ENCODE results near the gene GJB2.

Gene GJB2

GRCh38 chr13:20191311-20192157 lies 1.2 kb downstream of the GJB2 start:
- H3K4me3 ChIP-seq (ENCODE audit: low read length): peak overlapping the region; percentile 49
- no peak overlapping the region for H3K9ac ChIP-seq (ENCODE audit: low read depth, low read length)
- H3K4me2 ChIP-seq (ENCODE audit: low read length): peak overlapping the region; percentile 85
- H3K9me3 ChIP-seq (replicated peaks; ENCODE audit: low read length): no peaks in the 10 kb centered on the region
- H3K27me3 ChIP-seq (ENCODE audit: control insufficient read depth, insufficient read depth, low read length): peaks cover 70% of the 10 kb centered on the region
- H3K4me1 ChIP-seq (ENCODE audit: control insufficient read depth, insufficient read depth, low read length): peaks cover 7% of the 10 kb centered on the region
- H3K36me3 ChIP-seq (ENCODE audit: insufficient read depth, low read length): no peaks in the 10 kb centered on the region

GRCh38 chr13:20190481-20191310 lies 2.0 kb downstream of the GJB2 start:
- no peak overlapping the region for H3K9ac ChIP-seq (ENCODE audit: low read depth, low read length)
- H3K27me3 ChIP-seq (ENCODE audit: control insufficient read depth, insufficient read depth, low read length): peaks cover 62% of the 10 kb centered on the region
- no peak overlapping the region for H3K4me3 ChIP-seq (ENCODE audit: low read length)
- no peaks in the 10 kb centered on the region for H3K36me3 ChIP-seq (ENCODE audit: insufficient read depth, low read length)
- H3K4me1 ChIP-seq (ENCODE audit: control insufficient read depth, insufficient read depth, low read length): peaks cover 7% of the 10 kb centered on the region
- H3K4me2 ChIP-seq (ENCODE audit: low read length): no peak overlapping the region
- no peaks in the 10 kb centered on the region for H3K9me3 ChIP-seq (replicated peaks; ENCODE audit: low read length)

- peaks cover 7% of the 10 kb centered on the region for H3K4me1 ChIP-seq (ENCODE audit: control insufficient read depth, insufficient read depth, low read length)
- no peaks in the 10 kb centered on the region for H3K9me3 ChIP-seq (replicated peaks; ENCODE audit: low read length)
- no peak overlapping the region for H3K4me3 ChIP-seq (ENCODE audit: low read length)
- H3K4me2 ChIP-seq (ENCODE audit: low read length): no peak overlapping the region
- no peaks in the 10 kb centered on the region for H3K36me3 ChIP-seq (ENCODE audit: insufficient read depth, low read length)
- H3K9ac ChIP-seq (ENCODE audit: low read depth, low read length): no peak overlapping the region
- peaks cover 60% of the 10 kb centered on the region for H3K27me3 ChIP-seq (ENCODE audit: control insufficient read depth, insufficient read depth, low read length)
These were observed 2.7 kb downstream of the GJB2 start for GRCh38 chr13:20190076-20190475.

- Histone ChIP-seq H3K9me3 (replicated peaks; ENCODE audit: low read length) (no peaks in the 10 kb centered on the region), H3K4me3 (ENCODE audit: low read length) (no peak overlapping the region), H3K27me3 (ENCODE audit: control insufficient read depth, insufficient read depth, low read length) (peaks cover 55% of the 10 kb centered on the region), H3K36me3 (ENCODE audit: insufficient read depth, low read length) (no peaks in the 10 kb centered on the region), H3K9ac (ENCODE audit: low read depth, low read length) (no peak overlapping the region), H3K4me2 (ENCODE audit: low read length) (no peak overlapping the region), H3K4me1 (ENCODE audit: control insufficient read depth, insufficient read depth, low read length) (peaks cover 7% of the 10 kb centered on the region)
These were observed 3.8 kb downstream of the GJB2 start for GRCh38 chr13:20188667-20189553.

- Histone ChIP-seq H3K27me3 (ENCODE audit: control insufficient read depth, insufficient read depth, low read length) (peaks cover 38% of the 10 kb centered on the region), H3K9ac (ENCODE audit: low read depth, low read length) (no peak overlapping the region), H3K4me1 (ENCODE audit: control insufficient read depth, insufficient read depth, low read length) (peaks cover 5% of the 10 kb centered on the region), H3K36me3 (ENCODE audit: insufficient read depth, low read length) (no peaks in the 10 kb centered on the region), H3K9me3 (replicated peaks; ENCODE audit: low read length) (no peaks in the 10 kb centered on the region), H3K4me2 (ENCODE audit: low read length) (no peak overlapping the region), H3K4me3 (ENCODE audit: low read length) (no peak overlapping the region)
These were observed 6.0 kb downstream of the GJB2 start for GRCh38 chr13:20186771-20187170.

- Histone ChIP-seq H3K4me2 (ENCODE audit: low read length) (no peak overlapping the region), H3K9me3 (replicated peaks; ENCODE audit: low read length) (no peaks in the 10 kb centered on the region), H3K4me3 (ENCODE audit: low read length) (no peak overlapping the region), H3K27me3 (ENCODE audit: control insufficient read depth, insufficient read depth, low read length) (peaks cover 33% of the 10 kb centered on the region), H3K36me3 (ENCODE audit: insufficient read depth, low read length) (no peaks in the 10 kb centered on the region), H3K4me1 (ENCODE audit: control insufficient read depth, insufficient read depth, low read length) (no peaks in the 10 kb centered on the region), H3K9ac (ENCODE audit: low read depth, low read length) (no peak overlapping the region)
These were observed 7.2 kb downstream of the GJB2 start for GRCh38 chr13:20185366-20186056.

- H3K36me3 ChIP-seq (ENCODE audit: insufficient read depth, low read length): no peaks in the 10 kb centered on the region
- H3K9ac ChIP-seq (ENCODE audit: low read depth, low read length): no peak overlapping the region
- no peaks in the 10 kb centered on the region for H3K4me1 ChIP-seq (ENCODE audit: control insufficient read depth, insufficient read depth, low read length)
- no peak overlapping the region for H3K4me2 ChIP-seq (ENCODE audit: low read length)
- no peaks in the 10 kb centered on the region for H3K9me3 ChIP-seq (replicated peaks; ENCODE audit: low read length)
- H3K27me3 ChIP-seq (ENCODE audit: control insufficient read depth, insufficient read depth, low read length): peaks cover 49% of the 10 kb centered on the region
- H3K4me3 ChIP-seq (ENCODE audit: low read length): no peak overlapping the region
These were observed 10.4 kb downstream of the GJB2 start for GRCh38 chr13:20182231-20182846.

GRCh38 chr13:20181188-20181587 lies 11.6 kb downstream of the GJB2 start:
- Histone ChIP-seq H3K27me3 (ENCODE audit: control insufficient read depth, insufficient read depth, low read length) (peaks cover 60% of the 10 kb centered on the region), H3K36me3 (ENCODE audit: insufficient read depth, low read length) (no peaks in the 10 kb centered on the region), H3K4me1 (ENCODE audit: control insufficient read depth, insufficient read depth, low read length) (no peaks in the 10 kb centered on the region), H3K9ac (ENCODE audit: low read depth, low read length) (no peak overlapping the region), H3K9me3 (replicated peaks; ENCODE audit: low read length) (no peaks in the 10 kb centered on the region), H3K4me2 (ENCODE audit: low read length) (no peak overlapping the region), H3K4me3 (ENCODE audit: low read length) (no peak overlapping the region)

- H3K4me3 ChIP-seq (ENCODE audit: low read length): no peak overlapping the region
- peaks cover 58% of the 10 kb centered on the region for H3K27me3 ChIP-seq (ENCODE audit: control insufficient read depth, insufficient read depth, low read length)
- no peaks in the 10 kb centered on the region for H3K36me3 ChIP-seq (ENCODE audit: insufficient read depth, low read length)
- no peaks in the 10 kb centered on the region for H3K9me3 ChIP-seq (replicated peaks; ENCODE audit: low read length)
- peaks cover 11% of the 10 kb centered on the region for H3K4me1 ChIP-seq (ENCODE audit: control insufficient read depth, insufficient read depth, low read length)
- H3K9ac ChIP-seq (ENCODE audit: low read depth, low read length): no peak overlapping the region
- no peak overlapping the region for H3K4me2 ChIP-seq (ENCODE audit: low read length)
These were observed 14.6 kb downstream of the GJB2 start for GRCh38 chr13:20178156-20178555.

- Histone ChIP-seq H3K4me3 (ENCODE audit: low read length) (peak overlapping the region; percentile 48), H3K27me3 (ENCODE audit: control insufficient read depth, insufficient read depth, low read length) (peaks cover 60% of the 10 kb centered on the region), H3K36me3 (ENCODE audit: insufficient read depth, low read length) (no peaks in the 10 kb centered on the region), H3K9me3 (replicated peaks; ENCODE audit: low read length) (no peaks in the 10 kb centered on the region), H3K9ac (ENCODE audit: low read depth, low read length) (peak overlapping the region; percentile 18), H3K4me2 (ENCODE audit: low read length) (peak overlapping the region; percentile 68), H3K4me1 (ENCODE audit: control insufficient read depth, insufficient read depth, low read length) (peaks cover 11% of the 10 kb centered on the region)
These were observed 15.5 kb downstream of the GJB2 start for GRCh38 chr13:20177049-20177831.
